ENCODE measurements around the gene CBR3.

The CBR3 gene

GRCh38 chr21:36174780-36175179 lies 39.9 kb downstream of the CBR3 start:
- H3K36me3 ChIP-seq (ENCODE audit: insufficient read depth, low read depth, low read length) = no peaks in the 10 kb centered on the region
- no peak overlapping the region for H3K9ac ChIP-seq (ENCODE audit: low read depth, low read length)
- no peaks in the 10 kb centered on the region for H3K27me3 ChIP-seq (ENCODE audit: insufficient read depth, low read length)
- H3K4me3 ChIP-seq (ENCODE audit: low read length) = no peak overlapping the region
- H3K9me3 ChIP-seq (ENCODE audit: insufficient read depth, low read depth, low read length) = no peaks in the 10 kb centered on the region
- H3K4me1 ChIP-seq (ENCODE audit: insufficient read depth, low read length) = no peaks in the 10 kb centered on the region
- H3K27ac ChIP-seq (ENCODE audit: low read length) = no peak overlapping the region

- Histone ChIP-seq H3K9me3 (ENCODE audit: insufficient read depth, low read depth, low read length) (no peaks in the 10 kb centered on the region), H3K4me3 (ENCODE audit: low read length) (no peak overlapping the region), H3K27me3 (ENCODE audit: insufficient read depth, low read length) (no peaks in the 10 kb centered on the region), H3K27ac (ENCODE audit: low read length) (no peak overlapping the region), H3K9ac (ENCODE audit: low read depth, low read length) (no peak overlapping the region), H3K4me1 (ENCODE audit: insufficient read depth, low read length) (no peaks in the 10 kb centered on the region), H3K36me3 (ENCODE audit: insufficient read depth, low read depth, low read length) (no peaks in the 10 kb centered on the region)
Measured at GRCh38 chr21:36175771-36176565, 41.1 kb downstream of the CBR3 start.

GRCh38 chr21:36178349-36178748 lies 43.5 kb downstream of the CBR3 start:
- Histone ChIP-seq H3K36me3 (ENCODE audit: insufficient read depth, low read depth, low read length) (no peaks in the 10 kb centered on the region), H3K9ac (ENCODE audit: low read depth, low read length) (no peak overlapping the region), H3K4me1 (ENCODE audit: insufficient read depth, low read length) (no peaks in the 10 kb centered on the region), H3K4me3 (ENCODE audit: low read length) (no peak overlapping the region), H3K9me3 (ENCODE audit: insufficient read depth, low read depth, low read length) (no peaks in the 10 kb centered on the region), H3K27ac (ENCODE audit: low read length) (no peak overlapping the region), H3K27me3 (ENCODE audit: insufficient read depth, low read length) (no peaks in the 10 kb centered on the region)

GRCh38 chr21:36179145-36179544 lies 44.3 kb downstream of the CBR3 start:
- no peaks in the 10 kb centered on the region for H3K27me3 ChIP-seq (ENCODE audit: insufficient read depth, low read length)
- no peaks in the 10 kb centered on the region for H3K36me3 ChIP-seq (ENCODE audit: insufficient read depth, low read depth, low read length)
- no peak overlapping the region for H3K4me3 ChIP-seq (ENCODE audit: low read length)
- H3K9ac ChIP-seq (ENCODE audit: low read depth, low read length) = no peak overlapping the region
- no peaks in the 10 kb centered on the region for H3K4me1 ChIP-seq (ENCODE audit: insufficient read depth, low read length)
- no peaks in the 10 kb centered on the region for H3K9me3 ChIP-seq (ENCODE audit: insufficient read depth, low read depth, low read length)
- no peak overlapping the region for H3K27ac ChIP-seq (ENCODE audit: low read length)

GRCh38 chr21:36180963-36181362 lies 46.1 kb downstream of the CBR3 start:
- Histone ChIP-seq H3K27ac (ENCODE audit: low read length) (no peak overlapping the region), H3K4me1 (ENCODE audit: insufficient read depth, low read length) (no peaks in the 10 kb centered on the region), H3K9ac (ENCODE audit: low read depth, low read length) (no peak overlapping the region), H3K9me3 (ENCODE audit: insufficient read depth, low read depth, low read length) (no peaks in the 10 kb centered on the region), H3K36me3 (ENCODE audit: insufficient read depth, low read depth, low read length) (no peaks in the 10 kb centered on the region), H3K27me3 (ENCODE audit: insufficient read depth, low read length) (no peaks in the 10 kb centered on the region), H3K4me3 (ENCODE audit: low read length) (no peak overlapping the region)

GRCh38 chr21:36183144-36183795 lies 48.4 kb downstream of the CBR3 start:
- Histone ChIP-seq H3K9me3 (ENCODE audit: insufficient read depth, low read depth, low read length) (no peaks in the 10 kb centered on the region), H3K27me3 (ENCODE audit: insufficient read depth, low read length) (no peaks in the 10 kb centered on the region), H3K27ac (ENCODE audit: low read length) (no peak overlapping the region), H3K36me3 (ENCODE audit: insufficient read depth, low read depth, low read length) (no peaks in the 10 kb centered on the region), H3K4me3 (ENCODE audit: low read length) (no peak overlapping the region), H3K9ac (ENCODE audit: low read depth, low read length) (no peak overlapping the region), H3K4me1 (ENCODE audit: insufficient read depth, low read length) (no peaks in the 10 kb centered on the region)

GRCh38 chr21:36184545-36184944 lies 49.7 kb downstream of the CBR3 start:
- Histone ChIP-seq H3K27ac (ENCODE audit: low read length) (no peak overlapping the region), H3K9ac (ENCODE audit: low read depth, low read length) (no peak overlapping the region), H3K9me3 (ENCODE audit: insufficient read depth, low read depth, low read length) (no peaks in the 10 kb centered on the region), H3K27me3 (ENCODE audit: insufficient read depth, low read length) (no peaks in the 10 kb centered on the region), H3K4me1 (ENCODE audit: insufficient read depth, low read length) (no peaks in the 10 kb centered on the region), H3K36me3 (ENCODE audit: insufficient read depth, low read depth, low read length) (no peaks in the 10 kb centered on the region), H3K4me3 (ENCODE audit: low read length) (no peak overlapping the region)

GRCh38 chr21:36185523-36185922 lies 50.6 kb downstream of the CBR3 start:
- Histone ChIP-seq H3K4me1 (ENCODE audit: insufficient read depth, low read length) (no peaks in the 10 kb centered on the region), H3K36me3 (ENCODE audit: insufficient read depth, low read depth, low read length) (no peaks in the 10 kb centered on the region), H3K27me3 (ENCODE audit: insufficient read depth, low read length) (no peaks in the 10 kb centered on the region), H3K4me3 (ENCODE audit: low read length) (no peak overlapping the region), H3K9me3 (ENCODE audit: insufficient read depth, low read depth, low read length) (no peaks in the 10 kb centered on the region), H3K9ac (ENCODE audit: low read depth, low read length) (no peak overlapping the region), H3K27ac (ENCODE audit: low read length) (no peak overlapping the region)

GRCh38 chr21:36186081-36186480 lies 51.2 kb downstream of the CBR3 start:
- no peak overlapping the region for H3K4me3 ChIP-seq (ENCODE audit: low read length)
- no peak overlapping the region for H3K27ac ChIP-seq (ENCODE audit: low read length)
- no peaks in the 10 kb centered on the region for H3K4me1 ChIP-seq (ENCODE audit: insufficient read depth, low read length)
- no peaks in the 10 kb centered on the region for H3K9me3 ChIP-seq (ENCODE audit: insufficient read depth, low read depth, low read length)
- no peaks in the 10 kb centered on the region for H3K27me3 ChIP-seq (ENCODE audit: insufficient read depth, low read length)
- no peak overlapping the region for H3K9ac ChIP-seq (ENCODE audit: low read depth, low read length)
- H3K36me3 ChIP-seq (ENCODE audit: insufficient read depth, low read depth, low read length) = no peaks in the 10 kb centered on the region

- Histone ChIP-seq H3K4me3 (ENCODE audit: low read length) (no peak overlapping the region), H3K27me3 (ENCODE audit: insufficient read depth, low read length) (no peaks in the 10 kb centered on the region), H3K4me1 (ENCODE audit: insufficient read depth, low read length) (no peaks in the 10 kb centered on the region), H3K9ac (ENCODE audit: low read depth, low read length) (no peak overlapping the region), H3K9me3 (ENCODE audit: insufficient read depth, low read depth, low read length) (no peaks in the 10 kb centered on the region), H3K36me3 (ENCODE audit: insufficient read depth, low read depth, low read length) (no peaks in the 10 kb centered on the region), H3K27ac (ENCODE audit: low read length) (no peak overlapping the region)
Measured at GRCh38 chr21:36186506-36187399, 51.9 kb downstream of the CBR3 start.

- H3K27ac ChIP-seq (ENCODE audit: low read length) = no peak overlapping the region
- no peaks in the 10 kb centered on the region for H3K4me1 ChIP-seq (ENCODE audit: insufficient read depth, low read length)
- H3K36me3 ChIP-seq (ENCODE audit: insufficient read depth, low read depth, low read length) = no peaks in the 10 kb centered on the region
- H3K9ac ChIP-seq (ENCODE audit: low read depth, low read length) = no peak overlapping the region
- H3K27me3 ChIP-seq (ENCODE audit: insufficient read depth, low read length) = no peaks in the 10 kb centered on the region
- H3K4me3 ChIP-seq (ENCODE audit: low read length) = no peak overlapping the region
- no peaks in the 10 kb centered on the region for H3K9me3 ChIP-seq (ENCODE audit: insufficient read depth, low read depth, low read length)
Measured at GRCh38 chr21:36188081-36188681, 53.3 kb downstream of the CBR3 start.
